GM03348 (cell line): ENCODE data around the gene LMOD3.
A peak's percentile ranks its signal among the peaks of the same experiment; 100 is the strongest.

Experiments used
- DNase-seq: peaks from one replicate; pipeline ENCODE4 v3.0.0; 2012; ENCODE audit warnings: low spot score

LMOD3 gene

DNA sequence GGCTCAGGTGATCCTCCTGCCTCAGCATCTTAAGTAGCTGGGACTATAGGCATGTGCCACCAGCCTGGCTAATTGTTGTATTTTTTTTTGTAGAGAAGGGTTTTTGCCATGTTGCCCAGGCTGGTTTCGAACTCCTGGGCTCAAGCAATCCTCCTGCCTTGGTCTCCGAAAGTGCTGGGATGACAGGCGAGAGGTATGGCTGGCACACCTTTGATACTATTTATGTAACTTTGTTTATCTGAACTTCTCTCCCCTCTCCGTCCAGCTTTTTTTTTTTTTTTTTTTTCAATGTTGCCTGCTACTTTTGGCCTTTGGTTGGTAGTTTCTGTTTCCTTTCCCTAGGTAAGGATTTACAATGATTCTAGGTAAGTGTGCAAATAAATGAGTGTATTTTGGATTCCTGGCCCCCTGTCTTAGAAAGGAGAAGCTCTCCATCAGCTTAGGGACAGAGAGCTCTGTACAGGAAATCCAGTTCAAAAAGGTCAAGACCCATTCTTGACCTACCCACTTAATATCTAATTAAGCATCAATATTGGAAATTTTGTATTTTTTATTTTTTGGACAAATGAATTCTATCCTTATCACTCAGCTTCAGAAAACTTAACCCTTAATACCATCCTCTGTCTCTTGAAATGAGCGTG is 30.9 kb downstream of the LMOD3 start:
- DNase-seq, result no peak

DNA sequence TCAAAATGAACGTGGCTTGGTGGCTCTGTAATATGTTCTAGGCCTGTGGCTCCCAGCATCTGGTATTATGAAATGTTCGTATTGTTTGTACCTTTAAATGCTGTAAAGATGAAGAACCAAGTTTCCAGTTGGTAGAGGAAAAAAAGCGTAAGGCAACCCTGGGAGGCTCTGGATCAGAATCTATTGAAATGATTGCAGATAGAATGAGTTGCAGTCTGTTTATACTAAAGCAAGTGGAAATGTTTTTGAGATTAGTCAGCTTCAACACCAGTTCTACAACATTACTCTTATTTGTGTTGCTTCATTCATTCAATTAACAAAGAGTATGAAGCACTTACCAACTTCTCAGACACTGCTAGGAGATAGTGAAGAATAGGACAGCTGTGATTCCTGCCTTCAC is 32.4 kb downstream of the LMOD3 start:
- peak; percentile 73 for DNase-seq

DNA sequence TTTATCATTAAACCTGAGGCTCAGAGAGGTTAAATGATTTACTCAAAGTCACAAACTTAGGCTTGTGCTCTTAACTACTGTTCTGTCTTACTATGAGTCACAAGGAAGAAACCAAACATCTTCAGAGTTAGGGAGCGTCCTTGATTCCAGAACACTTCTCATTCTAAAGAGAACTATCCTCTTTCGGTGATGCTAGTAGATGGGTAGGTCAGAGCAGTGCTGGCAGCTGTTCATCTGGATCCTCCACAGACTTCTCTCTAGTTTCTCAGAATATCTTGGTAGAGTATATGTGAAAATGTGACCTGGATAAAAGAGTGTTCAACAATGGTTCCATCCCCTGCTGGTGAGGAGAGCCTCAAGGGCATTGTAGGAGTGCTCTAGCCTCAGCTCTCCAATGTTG is 34.3 kb downstream of the LMOD3 start:
- peak; percentile 25 for DNase-seq

DNA sequence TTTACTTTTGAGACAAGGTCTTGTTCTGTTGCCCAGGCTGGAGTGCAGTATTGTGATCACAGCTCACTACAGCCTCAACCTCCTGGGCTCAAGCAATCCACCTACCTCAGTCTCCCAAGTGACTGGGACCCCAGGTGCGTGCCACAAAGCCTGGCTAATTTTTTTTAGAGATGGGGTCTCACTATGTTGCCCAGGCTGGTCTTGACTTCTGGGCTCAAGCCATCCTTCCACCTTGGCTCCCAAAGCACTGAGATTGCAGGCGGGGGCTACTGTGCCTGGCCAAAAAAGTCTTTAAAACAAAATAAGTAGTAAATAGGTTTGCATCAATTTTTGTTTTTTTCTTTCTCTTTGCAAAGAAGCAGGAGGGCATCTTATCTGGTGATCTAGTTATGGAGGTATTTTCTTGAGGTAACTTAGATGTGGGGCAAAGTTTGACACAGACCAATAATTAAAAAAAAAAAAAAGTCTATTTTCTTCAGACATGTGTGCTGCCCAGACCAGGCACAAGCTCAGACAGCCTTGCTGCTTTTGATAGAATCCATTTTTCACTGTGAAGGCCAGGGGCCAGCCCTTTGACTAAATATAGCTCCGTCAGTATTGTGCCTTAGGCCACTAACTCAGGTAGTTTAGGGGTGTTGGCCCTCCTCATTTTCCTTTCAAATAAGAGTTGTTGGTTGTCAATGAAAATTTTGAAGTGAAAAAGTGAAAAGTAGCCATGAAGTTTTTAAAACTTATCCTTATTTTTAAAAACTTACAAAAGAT is 35.2 kb downstream of the LMOD3 start:
- no peak for DNase-seq

DNA sequence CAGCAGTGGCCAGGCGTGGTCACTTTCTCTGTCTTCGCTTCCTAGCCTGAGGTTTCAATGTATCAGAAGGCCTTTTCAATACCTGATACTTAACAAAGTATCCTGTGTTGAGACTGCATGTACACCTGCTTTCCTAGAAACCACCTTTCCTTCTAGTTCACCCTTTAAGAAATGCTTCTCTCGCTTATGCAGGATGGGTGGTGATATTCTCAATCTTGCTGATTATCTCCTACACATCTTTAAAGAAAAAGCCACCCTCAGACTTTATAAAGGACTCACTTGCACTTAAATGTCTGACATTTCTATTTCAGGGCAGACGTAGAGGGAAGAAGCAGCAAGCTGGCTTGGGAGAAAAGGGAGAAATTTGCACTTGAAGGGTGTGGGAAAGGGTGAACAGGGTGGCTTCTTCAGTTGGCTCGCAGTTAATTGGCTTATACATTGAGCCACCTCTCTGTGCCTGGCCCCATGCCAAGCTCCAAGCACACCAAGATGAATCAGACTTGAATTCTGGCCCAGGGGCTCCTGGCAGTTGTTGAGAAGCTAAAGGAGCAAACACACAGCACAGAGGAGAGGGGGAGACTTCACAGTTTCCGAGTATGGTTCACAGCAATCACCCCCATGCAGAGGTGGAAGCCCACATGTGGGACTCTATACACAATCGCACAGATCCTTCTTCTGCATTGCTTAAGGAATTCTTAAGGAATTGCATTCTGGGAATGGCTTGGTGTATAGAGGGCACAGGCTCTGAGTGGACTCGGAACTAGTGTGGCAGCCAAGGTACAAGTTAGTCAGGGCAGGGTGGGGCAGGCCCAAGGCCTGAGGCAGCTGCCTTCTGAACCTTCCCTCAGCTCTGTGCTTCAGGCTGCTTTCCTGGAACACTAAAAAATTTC is 36.3 kb downstream of the LMOD3 start:
- DNase-seq, result peak; percentile 65

DNA sequence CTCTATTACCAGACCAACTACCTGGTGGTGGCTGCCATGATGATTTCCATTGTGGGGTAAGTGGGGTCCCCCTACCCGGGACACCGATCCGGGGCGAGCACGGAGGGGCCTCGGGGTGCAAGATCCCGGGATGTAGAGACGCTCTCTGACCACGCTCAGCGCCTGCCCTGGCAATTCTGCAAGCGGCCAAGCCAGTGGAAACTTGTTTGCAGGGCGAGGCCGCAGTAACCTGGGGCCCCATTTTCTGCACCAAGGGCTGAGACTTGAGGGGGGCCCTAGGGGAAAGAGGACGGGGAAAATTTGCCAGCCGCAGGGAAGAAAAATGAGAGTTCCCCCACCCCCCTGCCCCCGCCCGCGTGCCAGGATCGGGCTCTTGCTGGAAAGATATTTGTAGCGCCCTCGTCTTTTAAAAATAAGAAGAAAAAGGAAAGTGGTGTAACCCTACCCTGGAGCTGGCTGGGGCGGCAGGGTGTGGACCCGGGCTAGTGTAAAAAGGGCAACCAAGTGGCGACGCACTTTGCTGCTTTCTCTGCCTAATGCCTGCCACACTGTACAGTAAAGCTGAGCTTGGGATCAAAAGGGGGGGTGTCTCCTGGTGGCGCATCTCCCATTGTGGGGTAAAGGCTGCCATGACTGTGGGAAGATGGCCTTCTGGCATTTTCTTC is 37.1 kb downstream of the LMOD3 start:
- DNase-seq, result peak; percentile 44

DNA sequence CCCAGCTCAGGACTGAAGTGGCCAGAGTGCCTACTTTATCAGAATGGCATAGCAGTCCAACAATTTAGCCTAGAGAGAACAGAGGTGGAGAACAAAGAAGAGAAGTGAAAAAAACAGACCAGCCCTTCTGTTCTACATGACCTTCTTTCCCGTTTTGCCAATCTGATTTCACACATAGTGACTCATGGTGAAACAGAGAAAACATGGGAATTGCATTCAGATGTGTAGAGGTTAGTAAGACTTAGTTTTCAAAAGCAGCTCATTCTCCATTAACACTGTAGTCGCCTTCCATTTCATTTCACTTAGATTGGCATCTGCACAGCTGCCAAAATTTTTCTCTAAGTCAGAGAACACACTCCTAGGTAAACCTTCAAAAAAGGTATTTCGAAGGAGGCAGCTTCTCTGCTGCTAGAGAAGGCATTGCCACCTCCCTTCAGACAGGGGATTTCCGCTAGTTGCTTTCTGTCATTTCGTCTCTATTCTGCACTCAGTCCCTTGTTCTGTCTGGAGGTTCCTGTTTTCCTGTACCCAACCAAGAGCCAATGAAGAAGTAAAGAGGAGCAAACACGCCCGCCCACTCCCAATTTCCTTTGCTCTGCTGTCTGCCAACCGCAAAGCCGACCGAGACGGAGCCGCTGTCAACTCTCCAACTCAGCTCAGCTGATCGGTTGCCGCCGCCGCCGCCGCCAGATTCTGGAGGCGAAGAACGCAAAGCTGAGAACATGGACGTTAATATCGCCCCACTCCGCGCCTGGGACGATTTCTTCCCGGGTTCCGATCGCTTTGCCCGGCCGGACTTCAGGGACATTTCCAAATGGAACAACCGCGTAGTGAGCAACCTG is 37.8 kb downstream of the LMOD3 start, which contains the start of gene ARL6IP5:
Gene ARL6IP5 (plus strand): TSS at position 612 of the 842 bp plus-strand sequence. CDS start 111 bp downstream, at position 723.
- DNase-seq, result peak; percentile 73

DNA sequence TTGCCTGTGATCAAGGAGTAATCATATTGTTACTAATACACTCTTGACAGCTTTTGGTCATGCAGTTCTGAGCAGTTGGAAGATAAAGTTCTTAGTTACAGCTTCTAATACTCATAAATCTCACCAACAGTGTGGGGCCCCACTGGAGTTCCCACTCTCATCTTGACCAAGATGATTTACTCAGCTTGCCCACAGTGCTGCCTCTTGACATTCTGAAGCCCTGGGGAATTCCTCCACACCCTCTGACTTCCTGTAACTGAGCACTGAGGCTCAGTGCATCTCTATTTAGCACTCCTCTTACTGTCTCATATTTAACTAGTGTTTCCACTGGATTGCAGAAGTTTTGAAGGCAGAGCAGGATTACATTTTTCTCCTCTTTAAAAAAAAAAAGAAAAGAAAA is 39.6 kb downstream of the LMOD3 start:
- peak; percentile 69 for DNase-seq

DNA sequence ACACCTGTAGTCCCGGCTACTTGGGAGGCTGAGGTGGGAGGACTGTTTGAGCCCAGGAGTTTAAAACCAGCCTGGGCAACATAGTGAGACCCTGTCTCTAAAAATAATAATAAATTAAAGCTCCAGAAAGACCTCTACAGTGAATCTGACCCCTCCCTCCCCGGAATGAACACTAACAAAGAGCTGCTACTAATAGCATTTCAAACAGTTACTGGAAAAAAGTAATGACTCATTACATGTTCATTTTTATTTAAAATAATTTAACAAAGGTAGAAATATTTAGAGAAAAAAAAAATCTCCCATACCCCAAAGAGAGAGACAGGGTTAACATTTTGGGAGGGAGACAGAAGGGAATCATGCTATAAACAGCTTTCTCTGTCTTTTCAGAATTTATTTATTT is 40.0 kb downstream of the LMOD3 start:
- DNase-seq, result no peak

DNA sequence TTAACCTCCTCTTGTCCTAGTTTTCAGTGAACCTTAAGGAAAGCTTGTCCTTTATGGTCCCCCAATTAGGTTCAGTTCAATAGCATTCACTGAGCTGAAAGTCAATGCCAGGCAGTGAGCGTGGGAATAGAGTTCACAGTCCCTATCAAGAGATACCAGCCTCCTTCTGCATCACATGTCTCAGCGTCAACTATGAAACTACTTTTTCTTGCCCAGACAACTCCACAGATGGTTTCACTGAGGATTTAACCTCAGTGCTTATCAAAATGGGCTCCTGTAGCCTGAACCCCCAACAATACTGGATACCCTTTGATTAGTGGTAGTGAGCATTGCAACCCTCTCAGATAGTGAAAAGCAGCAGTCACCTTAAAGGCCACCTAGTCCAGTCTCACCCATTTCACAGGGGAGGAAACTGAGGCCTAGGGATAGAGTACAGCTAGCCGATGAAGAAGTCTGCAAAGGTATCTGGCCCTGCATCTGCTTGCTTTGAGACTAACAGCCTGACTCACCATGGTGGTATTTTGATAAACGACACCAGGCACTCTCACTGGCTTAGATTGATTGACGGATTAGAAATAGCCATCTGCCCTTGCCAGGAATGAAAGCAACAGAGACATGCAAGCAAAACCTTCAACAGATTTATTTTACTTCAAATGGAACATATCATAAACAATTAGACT is 40.7 kb downstream of the LMOD3 start:
- no peak for DNase-seq

DNA sequence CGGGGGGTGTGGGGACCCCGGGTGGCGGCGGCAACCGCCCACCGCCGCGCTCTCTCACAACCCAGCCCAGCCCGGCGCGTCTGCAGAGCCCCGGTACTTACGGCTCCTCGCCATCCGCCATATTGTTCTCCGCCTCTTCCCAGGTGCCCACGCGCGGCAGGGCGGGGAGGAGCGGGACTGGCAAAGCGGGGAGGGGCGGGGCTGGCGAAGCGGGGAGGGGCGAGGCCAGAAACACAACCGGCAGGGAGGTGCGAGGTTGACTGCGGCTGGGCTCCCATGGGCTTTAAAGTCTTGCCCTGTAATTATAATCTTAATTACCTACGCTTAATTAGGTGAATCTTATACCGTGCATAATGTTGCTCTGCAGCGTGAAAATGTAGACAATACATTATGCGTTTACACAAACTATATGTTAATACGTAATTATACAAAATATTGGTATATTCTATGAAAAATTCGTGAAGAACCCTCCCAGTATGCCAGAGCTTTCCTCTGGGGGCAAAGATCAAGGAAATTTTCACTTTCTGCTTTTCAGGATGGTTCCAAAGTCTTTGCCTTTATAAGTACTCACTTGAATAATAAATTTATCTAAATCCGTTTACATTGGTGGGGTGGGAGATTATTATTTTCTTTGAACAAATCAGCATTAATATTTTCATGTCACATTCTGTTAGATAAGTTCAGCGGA is 42.0 kb downstream of the LMOD3 start, which contains the start of gene UBA3:
Gene UBA3 (minus strand): TSS at position 133 of the 688 bp plus-strand sequence. CDS start 12 bp downstream, at position 121.
- peak; percentile 95 for DNase-seq

DNA sequence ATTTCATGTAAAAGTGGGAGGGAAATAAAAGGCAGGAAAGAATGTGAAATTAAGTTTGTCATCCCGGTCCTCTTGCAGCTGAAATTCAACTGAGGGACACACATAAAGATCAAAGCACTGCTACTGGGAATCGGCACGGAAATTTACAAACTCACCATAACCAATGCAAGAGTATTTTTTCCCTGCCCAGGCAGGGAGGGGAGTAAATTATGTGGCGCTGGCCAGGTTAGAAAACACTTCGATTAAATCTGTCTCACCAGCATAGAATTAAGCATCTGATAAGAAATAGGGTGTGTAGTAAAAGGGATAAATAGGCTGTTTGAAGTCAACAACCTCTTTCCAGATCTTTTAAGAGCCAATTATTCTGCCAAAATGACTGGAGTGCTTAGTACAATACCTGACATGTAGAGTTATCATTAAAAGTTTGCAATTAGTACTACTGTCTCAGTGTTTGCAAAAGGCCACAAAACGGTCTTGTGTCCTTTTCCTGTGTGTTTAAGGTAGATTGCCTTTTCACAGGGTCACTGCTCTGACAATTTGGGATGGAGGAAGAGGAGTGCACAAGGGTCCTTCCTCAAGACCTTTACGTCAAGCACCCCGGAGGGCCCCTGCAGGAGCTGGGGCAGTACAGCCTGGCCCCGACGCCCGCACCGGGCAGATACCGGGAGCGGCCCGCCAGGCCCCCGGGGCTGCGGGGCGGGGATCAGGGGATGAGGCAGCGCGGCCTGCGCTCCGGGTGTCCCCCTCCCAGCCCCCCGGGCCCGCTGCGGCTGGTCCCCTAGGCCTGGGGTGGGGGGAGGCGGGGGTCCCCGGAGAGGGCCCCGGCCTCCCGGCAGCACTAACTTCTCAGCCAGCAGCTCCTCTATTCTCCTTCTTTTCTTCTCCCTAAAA is 42.9 kb downstream of the LMOD3 start:
- peak; percentile 59 for DNase-seq

DNA sequence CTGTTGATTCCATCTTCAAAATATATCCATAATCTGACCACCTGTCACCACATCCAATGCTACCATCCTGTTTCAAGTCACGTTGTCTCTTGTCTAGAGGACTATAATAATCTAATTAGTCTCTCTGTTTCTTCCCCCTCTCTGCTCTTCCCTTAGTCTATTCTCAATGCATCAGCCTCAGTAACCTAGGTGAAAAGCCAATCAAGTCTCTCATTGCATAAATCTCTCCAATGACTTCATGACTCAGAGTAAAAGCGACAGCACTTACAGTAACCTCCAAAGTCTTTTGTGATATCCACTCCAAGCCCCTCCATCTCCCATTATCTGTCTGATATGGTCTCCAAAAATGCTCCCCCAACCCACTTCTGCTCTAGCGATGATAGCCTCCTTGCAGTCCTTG is 49.5 kb downstream of the LMOD3 start:
- DNase-seq, result no peak

DNA sequence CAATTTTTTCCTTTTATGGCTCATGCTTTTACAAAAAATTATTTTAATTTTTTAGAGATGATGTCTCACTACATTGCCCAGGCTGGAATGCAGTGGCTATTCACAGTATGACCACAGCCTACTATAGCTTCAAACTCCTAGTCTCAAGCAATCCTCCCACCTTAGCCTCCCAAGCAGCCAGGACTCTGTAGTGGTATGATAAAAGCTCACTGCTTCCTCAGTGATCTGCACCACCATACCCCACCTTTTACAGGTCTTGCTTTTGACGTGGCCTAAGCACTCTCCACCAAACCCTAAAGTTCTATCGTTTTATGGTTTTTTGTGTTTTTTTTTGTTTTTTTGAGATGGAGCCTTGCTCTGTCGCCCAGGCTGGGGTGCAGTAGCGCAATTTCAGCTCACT is 56.3 kb downstream of the LMOD3 start:
- DNase-seq, result no peak

DNA sequence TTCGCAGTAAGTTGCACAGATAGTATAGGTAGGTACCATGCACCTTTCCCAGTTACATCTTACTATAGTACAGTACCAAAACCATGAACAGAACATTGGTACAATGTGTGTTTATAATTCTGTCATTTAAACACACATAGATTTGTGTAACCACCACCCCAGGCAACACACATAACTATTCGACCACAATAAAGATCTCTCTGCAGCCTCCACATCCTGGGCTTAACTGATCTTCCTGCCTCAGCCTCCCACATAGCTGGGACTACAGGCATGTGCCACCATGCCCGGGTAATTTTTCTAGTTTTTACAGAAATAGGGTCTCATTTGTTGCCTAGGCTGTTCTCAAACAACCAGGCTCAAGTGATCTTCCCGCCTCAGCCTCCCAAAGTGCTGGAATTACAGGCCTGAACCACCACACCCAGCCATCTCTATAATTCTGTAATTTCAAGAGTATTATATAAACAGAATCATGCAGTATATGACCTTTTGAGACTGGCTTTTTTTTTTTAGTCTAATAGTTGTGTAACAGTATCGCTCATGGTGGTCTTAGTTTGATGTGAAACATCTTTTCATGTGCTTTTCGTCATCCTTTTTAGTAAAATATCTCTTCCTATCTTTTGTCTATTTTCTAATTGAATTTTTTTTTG is 57.0 kb downstream of the LMOD3 start:
- no peak for DNase-seq

DNA sequence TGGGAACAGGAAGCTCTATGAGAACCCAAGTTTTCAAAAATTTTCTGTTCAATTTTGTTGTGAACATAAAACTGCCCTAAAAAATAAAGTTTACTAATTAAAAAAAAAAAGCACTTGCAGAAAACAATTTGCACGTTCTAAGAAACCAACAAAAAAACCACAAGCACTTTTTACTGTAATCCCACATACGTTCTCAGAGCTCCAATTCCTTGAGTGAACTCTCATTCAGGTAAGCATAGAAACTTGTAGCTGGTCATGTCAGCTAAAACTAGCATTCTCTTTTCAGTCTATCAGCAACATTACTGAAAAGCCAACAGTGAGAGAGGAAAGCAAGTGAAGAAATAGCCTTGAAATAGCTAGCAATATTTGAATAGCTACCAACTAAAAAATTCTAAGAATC is 58.8 kb downstream of the LMOD3 start:
- DNase-seq, result no peak

DNA sequence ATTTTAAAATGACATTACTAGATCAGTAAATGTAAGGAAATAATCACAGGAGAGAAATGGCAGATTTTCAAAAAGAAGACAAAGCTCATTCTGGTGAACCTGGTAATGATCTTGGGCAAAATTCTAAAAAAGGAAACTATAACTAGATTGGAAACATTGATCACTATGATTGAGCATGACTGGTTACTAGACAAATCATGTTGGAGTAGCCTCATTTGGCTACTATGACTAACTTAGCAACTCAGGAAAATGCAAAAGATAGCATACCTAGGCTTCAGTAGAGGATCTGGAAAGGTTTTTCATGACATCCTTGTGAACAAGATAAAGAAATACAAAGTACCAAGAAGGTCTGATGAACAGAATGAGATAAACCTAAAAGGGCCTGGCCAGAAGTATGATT is 62.7 kb downstream of the LMOD3 start:
- no peak for DNase-seq

DNA sequence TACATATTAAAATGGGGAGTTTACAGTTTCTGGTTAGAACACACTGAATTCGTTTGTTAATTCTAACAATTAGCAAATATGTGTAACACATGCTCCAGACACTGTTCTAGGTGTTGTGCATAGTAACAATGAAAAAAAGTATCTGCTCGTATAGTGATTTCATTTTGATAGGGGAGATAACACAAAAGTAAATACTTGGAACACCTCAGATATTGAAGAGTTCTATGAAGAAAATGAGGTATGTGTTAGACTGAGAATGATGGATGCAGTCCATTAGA is 63.5 kb downstream of the LMOD3 start:
- DNase-seq, result no peak
